ENCODE data around the gene NAA30. TPM values are rescaled to one million over a fixed set of nuclear protein-coding genes. Genes with fewer than 3 reads are reported as not detected.

Gene NAA30
- total RNA-seq, 4 donors from 2014 or later = 17.9 to 24.6 (median 19.2) TPM

GRCh38 chr14:57403521-57403864 lies 13.1 kb downstream of the NAA30 start:
- intact Hi-C loops (cut with DNase I) = no loop called here
- Histone ChIP-seq H3K4me3 (no peak overlapping the region), H3K36me3 (peaks cover 0 to 38% (median 20%) of the 10 kb centered on the region in 4 donors), H3K9me3 (no peaks in the 10 kb centered on the region), H3K27me3 (no peaks in the 10 kb centered on the region), H3K27ac (replicated peaks in 1 of 4) (no peak overlapping the region), H3K4me1 (peaks cover 9 to 20% (median 14%) of the 10 kb centered on the region in 4 donors)
- DNase-seq (ENCODE audit: extremely low spot score) = no peak
- TF ChIP-seq POLR2A (IDR thresholded peaks at IDR 0.05; ENCODE audit: low read depth) (no peak), CTCF (IDR thresholded peaks at IDR 0.05) (no peak), POLR2AphosphoS5 (IDR thresholded peaks at IDR 0.05) (no peak), EP300 (IDR thresholded peaks at IDR 0.05) (no peak)
- 95% methylated on average over 1 of the region's 1 CpG for WGBS

- Histone ChIP-seq H3K4me3 (no peak overlapping the region), H3K4me1 (peaks cover 9 to 20% (median 14%) of the 10 kb centered on the region in 4 donors), H3K36me3 (peaks cover 0 to 37% (median 14%) of the 10 kb centered on the region in 4 donors), H3K27me3 (no peaks in the 10 kb centered on the region), H3K27ac (replicated peaks in 1 of 4) (no peak overlapping the region), H3K9me3 (no peaks in the 10 kb centered on the region)
- DNase-seq (ENCODE audit: extremely low spot score) = no peak
- intact Hi-C loops (cut with DNase I) = no loop called here
- WGBS = 77% methylated on average over 2 of the region's 2 CpGs
- no peak for TF ChIP-seq POLR2AphosphoS5 (IDR thresholded peaks at IDR 0.05)
Measured at GRCh38 chr14:57405562-57405961, 15.2 kb downstream of the NAA30 start.

GRCh38 chr14:57408037-57408436 lies 17.7 kb downstream of the NAA30 start:
- Histone ChIP-seq H3K27ac (replicated peaks in 1 of 4) (no peak overlapping the region), H3K27me3 (no peaks in the 10 kb centered on the region), H3K4me3 (no peak overlapping the region), H3K4me1 (peaks cover 0 to 4% (median under 1%) of the 10 kb centered on the region in 4 donors), H3K9me3 (no peaks in the 10 kb centered on the region), H3K36me3 (peaks cover 0 to 32% (median 10%) of the 10 kb centered on the region in 4 donors)
- WGBS = 96% methylated on average over 2 of the region's 2 CpGs
- TF ChIP-seq CTCF (IDR thresholded peaks at IDR 0.05) (no peak), POLR2AphosphoS5 (IDR thresholded peaks at IDR 0.05) (no peak), POLR2A (IDR thresholded peaks at IDR 0.05; ENCODE audit: low read depth) (no peak), EP300 (IDR thresholded peaks at IDR 0.05) (no peak)
- DNase-seq (ENCODE audit: extremely low spot score) = no peak
- intact Hi-C loops (cut with DNase I) = no loop called here

GRCh38 chr14:57408634-57409033 lies 18.2 kb downstream of the NAA30 start:
- Histone ChIP-seq H3K36me3 (peaks cover 0 to 32% (median 10%) of the 10 kb centered on the region in 4 donors), H3K9me3 (no peaks in the 10 kb centered on the region), H3K27ac (replicated peaks in 1 of 4) (no peak overlapping the region), H3K4me1 (peaks cover 0 to 4% (median 0%) of the 10 kb centered on the region in 4 donors), H3K4me3 (no peak overlapping the region), H3K27me3 (no peaks in the 10 kb centered on the region)
- no peak for DNase-seq (ENCODE audit: extremely low spot score)
- intact Hi-C loops (cut with DNase I) = no loop called here
- no peak for TF ChIP-seq POLR2A (IDR thresholded peaks at IDR 0.05; ENCODE audit: low read depth)
- TF ChIP-seq POLR2AphosphoS5 (IDR thresholded peaks at IDR 0.05) = no peak
- no peak for TF ChIP-seq EP300 (IDR thresholded peaks at IDR 0.05)
- TF ChIP-seq CTCF (IDR thresholded peaks at IDR 0.05) = no peak
- 83% methylated on average over 1 of the region's 1 CpG for WGBS

- no peak overlapping the region for H3K4me3 ChIP-seq
- H3K9me3 ChIP-seq = no peaks in the 10 kb centered on the region
- no peaks in the 10 kb centered on the region for H3K27me3 ChIP-seq
- no peak for TF ChIP-seq EP300 (IDR thresholded peaks at IDR 0.05)
- TF ChIP-seq POLR2A (IDR thresholded peaks at IDR 0.05; ENCODE audit: low read depth) = no peak
- no peak overlapping the region for H3K27ac ChIP-seq (replicated peaks in 1 of 4)
- intact Hi-C loops (cut with DNase I) = no loop called here
- no peak for DNase-seq (ENCODE audit: extremely low spot score)
- no peaks in the 10 kb centered on the region for H3K4me1 ChIP-seq
- peaks cover 0 to 19% (median 3%) of the 10 kb centered on the region in 4 donors for H3K36me3 ChIP-seq
- 77% methylated on average over 2 of the region's 2 CpGs for WGBS
Measured at GRCh38 chr14:57412341-57412740, 22.0 kb downstream of the NAA30 start.

GRCh38 chr14:57413849-57414248 lies 23.5 kb downstream of the NAA30 start:
- H3K36me3 ChIP-seq = peaks cover 0 to 14% (median 3%) of the 10 kb centered on the region in 4 donors
- H3K4me3 ChIP-seq = no peak overlapping the region
- intact Hi-C loops (cut with DNase I) = no loop called here
- H3K27me3 ChIP-seq = no peaks in the 10 kb centered on the region
- no peaks in the 10 kb centered on the region for H3K4me1 ChIP-seq
- H3K27ac ChIP-seq (replicated peaks in 1 of 4) = no peak overlapping the region
- TF ChIP-seq EP300 (IDR thresholded peaks at IDR 0.05) (no peak), CTCF (IDR thresholded peaks at IDR 0.05) (no peak), POLR2A (IDR thresholded peaks at IDR 0.05; ENCODE audit: low read depth) (no peak)
- no peak for DNase-seq (ENCODE audit: extremely low spot score)
- WGBS = 81% methylated on average over 2 of the region's 2 CpGs
- no peaks in the 10 kb centered on the region for H3K9me3 ChIP-seq

All from esophagus muscularis mucosa (tissue), 4 donors.